ENCODE data around the gene DCUN1D2.

- TF ChIP-seq CTCF (IDR thresholded peaks at IDR 0.05) (no peak), POLR2A (IDR thresholded peaks at IDR 0.05) (no peak)
These were observed 68.7 kb downstream of the DCUN1D2 start for GRCh38 chr13:113421673-113422270.

Data from testis (tissue), 2 donors.